HFFc6 (cell line): ENCODE results near the gene CD300A. TPM values are rescaled to one million over a fixed set of nuclear protein-coding genes. Genes with fewer than 3 reads are reported as not detected.
"Not testable (repeated sequence)": the region's sequence is repeated elsewhere in the genome, so short reads cannot be mapped to it uniquely, and the experiment has no call there.

Experiments used
- DNase-seq: peaks from one replicate; pipeline ENCODE4 v3.0.0-alpha.2; 2018
- H3K27ac Mint-ChIP-seq: 2 replicates; pipeline ENCODE4 v1.8.0; 2020; ENCODE audit warnings: mild to moderate bottlenecking, mixed read lengths
- H3K27me3 Mint-ChIP-seq: 2 replicates; pipeline ENCODE4 v1.8.0; 2021; ENCODE audit warnings: mild to moderate bottlenecking, moderate library complexity, mixed read lengths; ENCODE audit not compliant: insufficient read depth
- H3K36me3 Mint-ChIP-seq: 2 replicates; pipeline ENCODE4 v1.8.0; 2021; ENCODE audit warnings: low read depth, mixed read lengths
- H3K4me1 Mint-ChIP-seq: 2 replicates; pipeline ENCODE4 v1.8.0; 2020; ENCODE audit warnings: low read depth, mixed read lengths
- H3K4me3 Mint-ChIP-seq: 2 replicates; pipeline ENCODE4 v1.8.0; 2020; ENCODE audit warnings: mild to moderate bottlenecking, moderate library complexity, mixed read lengths
- H3K9me3 Mint-ChIP-seq: 2 replicates; pipeline ENCODE4 v1.8.0; 2020; ENCODE audit warnings: mild to moderate bottlenecking, mixed read lengths
- CTCF ChIP-seq: fragments of 200-600 bp; sonication (generic); IDR thresholded peaks from 2 replicates; pipeline ENCODE4 v1.5.0; 2021; ENCODE audit warnings: antibody characterized with exemption, mild to moderate bottlenecking
- total RNA-seq, 6 experiments: library from RNA; stranded (reverse); fragmentation: NEBNext Ultra II Directional; extraction: Animal tissue kit (Norgen Biotek cat#: 25700); gene quantifications; 2 replicates in 1 of 6; 3 replicates in 5 of 6; pipeline ENCODE4 v1.2.3, GENCODE V29; 2021

CD300A gene
- total RNA-seq, 6 experiments from 2014 or later: not detected

- no peak for TF ChIP-seq CTCF
- no peaks in the 10 kb centered on the region for H3K27me3 Mint-ChIP-seq
- peaks cover 90% of the 10 kb centered on the region for H3K9me3 Mint-ChIP-seq
- no peaks in the 10 kb centered on the region for H3K4me1 Mint-ChIP-seq
- H3K4me3 Mint-ChIP-seq: no peak overlapping the region
- DNase-seq: no peak
- H3K36me3 Mint-ChIP-seq: peaks cover 12% of the 10 kb centered on the region
- H3K27ac Mint-ChIP-seq: no peak overlapping the region
These were observed 13.9 kb downstream of the CD300A start for GRCh38 chr17:74480290-74480689.

- Mint-ChIP-seq H3K36me3 (peaks cover 12% of the 10 kb centered on the region), H3K9me3 (peaks cover 80% of the 10 kb centered on the region), H3K4me1 (no peaks in the 10 kb centered on the region), H3K4me3 (no peak overlapping the region), H3K27me3 (no peaks in the 10 kb centered on the region), H3K27ac (no peak overlapping the region)
- DNase-seq: no peak
- TF ChIP-seq CTCF: no peak
These were observed 15.2 kb downstream of the CD300A start for GRCh38 chr17:74481621-74482020.

GRCh38 chr17:74484066-74484465 lies 17.6 kb downstream of the CD300A start:
- Mint-ChIP-seq H3K4me3 (no peak overlapping the region), H3K9me3 (peaks cover 65% of the 10 kb centered on the region), H3K27me3 (no peaks in the 10 kb centered on the region), H3K27ac (no peak overlapping the region), H3K36me3 (peaks cover 12% of the 10 kb centered on the region), H3K4me1 (no peaks in the 10 kb centered on the region)
- no peak for DNase-seq
- TF ChIP-seq CTCF: no peak

GRCh38 chr17:74485022-74485743 lies 18.7 kb downstream of the CD300A start:
- DNase-seq: no peak
- Mint-ChIP-seq H3K4me1 (no peaks in the 10 kb centered on the region), H3K36me3 (peaks cover 6% of the 10 kb centered on the region), H3K9me3 (peaks cover 57% of the 10 kb centered on the region), H3K27ac (no peak overlapping the region), H3K4me3 (no peak overlapping the region), H3K27me3 (no peaks in the 10 kb centered on the region)
- TF ChIP-seq CTCF: no peak

- peaks cover 3% of the 10 kb centered on the region; the same call in 1 of the 2 replicates for H3K36me3 Mint-ChIP-seq
- no peak overlapping the region for H3K4me3 Mint-ChIP-seq
- no peaks in the 10 kb centered on the region for H3K27me3 Mint-ChIP-seq
- DNase-seq: no peak
- H3K4me1 Mint-ChIP-seq: no peaks in the 10 kb centered on the region
- no peak overlapping the region for H3K27ac Mint-ChIP-seq
- H3K9me3 Mint-ChIP-seq: peaks cover 50% of the 10 kb centered on the region
- TF ChIP-seq CTCF: no peak
These were observed 19.4 kb downstream of the CD300A start for GRCh38 chr17:74485841-74486240.

- H3K9me3 Mint-ChIP-seq: peaks cover 28% of the 10 kb centered on the region
- H3K36me3 Mint-ChIP-seq, H3K27ac Mint-ChIP-seq, DNase-seq, H3K4me3 Mint-ChIP-seq, H3K27me3 Mint-ChIP-seq, H3K4me1 Mint-ChIP-seq: not testable (repeated sequence)
These were observed 21.8 kb downstream of the CD300A start for GRCh38 chr17:74488276-74488675.
